Stimulated activated CD4-positive, alpha-beta T cell treated with anti-CD3 and anti-CD28 coated beads, Interleukin-1b, Interleukin-23, amount 100 ng/mL, for 24 hours (primary cell): Measurements from ENCODE around the gene ARHGEF38.

Source experiments
- DNase-seq, 4 experiments: peaks; one replicate each; pipeline ENCODE4 v3.0.0-alpha.2; 2020; ENCODE audit warnings: low read depth in 4 of 4, low spot score in 1 of 4

Gene ARHGEF38

GRCh38 chr4:105551965-105552746, at the start of gene ARHGEF38:
TSS of gene ARHGEF38 (plus strand) at chr4:105552620. CDS start at chr4:105552766, 146 bp downstream.
- DNase-seq = no peak

- DNase-seq = no peak
These were observed 48.9 kb upstream of the ARHGEF38 start for GRCh38 chr4:105503484-105503883.

DNA sequence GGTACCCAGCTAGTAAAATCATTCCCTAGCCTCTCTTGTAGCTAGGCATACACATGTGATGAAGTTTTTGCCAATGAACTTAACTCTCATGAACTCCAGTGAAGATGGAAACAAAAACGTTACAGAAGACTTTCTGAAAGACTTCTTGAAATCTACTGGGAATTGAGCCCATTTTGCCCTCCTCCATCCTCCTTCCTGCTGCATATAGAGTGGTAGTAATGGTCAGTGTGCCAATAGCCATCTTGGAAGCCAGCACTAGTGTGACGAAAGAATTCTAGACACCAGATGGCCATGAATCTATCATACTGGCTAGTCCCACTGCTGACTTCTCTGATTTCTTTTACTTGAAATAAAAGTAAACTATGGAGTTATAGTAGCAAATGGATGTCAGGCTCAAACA, 47.7 kb upstream of the ARHGEF38 start:
- no peak for DNase-seq

DNA sequence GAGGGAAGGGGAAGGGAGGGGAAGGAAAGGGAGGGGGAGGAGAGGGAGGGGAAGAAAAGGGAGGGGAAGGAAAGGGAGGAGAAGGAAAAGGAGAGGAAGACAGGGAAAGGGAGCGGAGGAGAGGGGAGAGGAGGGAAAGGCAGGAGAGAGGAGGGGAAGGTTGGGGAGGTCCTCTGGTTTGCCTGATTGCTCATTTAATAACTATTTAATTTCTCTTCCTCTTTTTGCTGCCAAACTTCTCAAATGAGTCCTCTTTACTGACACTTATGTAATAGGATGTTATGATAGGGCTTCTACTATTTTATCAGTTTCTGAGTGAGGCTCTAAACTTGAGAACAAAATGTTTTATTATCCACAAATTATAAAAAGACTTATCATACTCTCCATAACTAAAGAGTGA, 43.1 kb upstream of the ARHGEF38 start:
- no peak for DNase-seq

GRCh38 chr4:105509714-105510113, 42.7 kb upstream of the ARHGEF38 start:
- DNase-seq = no peak

DNA sequence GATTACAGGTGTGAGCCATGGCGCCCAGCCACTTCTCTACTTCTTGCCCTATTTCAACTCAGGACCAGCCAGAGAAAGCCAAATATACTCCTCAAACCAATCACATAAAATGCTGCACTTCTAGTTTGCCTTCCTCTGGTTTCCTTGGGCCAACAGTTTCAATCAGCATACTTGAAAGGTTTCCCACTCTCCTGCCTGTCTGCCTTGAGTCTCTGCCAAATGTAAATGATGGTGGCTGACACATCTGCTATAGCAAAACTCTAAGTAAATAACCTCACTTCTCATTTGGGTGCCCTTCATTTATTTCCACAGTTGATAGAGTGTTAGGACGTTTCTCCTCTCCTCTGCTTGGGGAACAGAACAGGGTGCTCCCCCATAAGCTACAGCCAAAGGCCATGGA, 42.2 kb upstream of the ARHGEF38 start:
- no peak for DNase-seq

DNA sequence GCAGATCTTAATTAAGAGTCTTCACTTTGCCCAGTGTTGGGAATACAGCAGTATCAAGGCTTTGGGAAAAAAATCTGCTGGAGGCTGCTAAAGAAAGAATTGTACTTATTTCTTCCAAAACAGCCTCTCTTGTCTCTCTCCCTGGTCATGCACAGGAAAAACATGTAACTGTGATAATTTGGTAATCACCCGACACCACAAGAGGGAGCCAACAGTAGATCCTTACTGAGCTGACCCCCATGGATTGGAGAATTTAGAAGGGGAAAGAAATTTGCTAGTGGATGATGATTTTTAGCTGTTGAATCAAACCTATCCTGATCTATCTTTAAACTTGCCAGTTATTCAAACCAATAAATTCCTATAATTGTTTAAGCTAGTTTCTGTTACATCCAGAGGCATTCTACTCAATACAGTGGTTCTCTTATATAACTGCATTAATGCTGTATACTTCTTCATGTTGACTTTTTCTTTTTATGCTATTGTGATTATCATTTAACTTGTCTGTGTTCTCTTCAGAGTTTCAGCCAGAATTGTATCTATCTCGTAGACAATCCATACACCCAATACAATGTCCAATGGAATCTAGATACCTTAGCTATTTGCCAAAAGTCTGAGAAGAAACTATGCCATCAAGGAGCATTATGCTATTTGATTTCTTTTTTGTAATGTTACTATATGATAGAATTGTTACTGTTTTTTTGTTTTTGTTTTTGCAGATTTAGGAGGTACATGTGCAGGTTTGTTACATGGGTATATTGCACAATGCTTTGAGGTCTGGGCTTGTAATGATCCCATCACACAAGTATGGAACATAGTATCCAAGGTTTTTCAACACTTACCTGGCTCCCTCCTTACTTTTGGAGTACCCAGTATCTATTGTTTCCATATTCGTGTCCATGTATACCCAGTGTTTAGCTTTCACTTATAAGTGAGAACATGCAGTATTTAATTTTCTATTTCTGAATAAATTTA, 31.3 kb upstream of the ARHGEF38 start:
- DNase-seq = peak in 1 of 4 experiments; percentile 6

DNA sequence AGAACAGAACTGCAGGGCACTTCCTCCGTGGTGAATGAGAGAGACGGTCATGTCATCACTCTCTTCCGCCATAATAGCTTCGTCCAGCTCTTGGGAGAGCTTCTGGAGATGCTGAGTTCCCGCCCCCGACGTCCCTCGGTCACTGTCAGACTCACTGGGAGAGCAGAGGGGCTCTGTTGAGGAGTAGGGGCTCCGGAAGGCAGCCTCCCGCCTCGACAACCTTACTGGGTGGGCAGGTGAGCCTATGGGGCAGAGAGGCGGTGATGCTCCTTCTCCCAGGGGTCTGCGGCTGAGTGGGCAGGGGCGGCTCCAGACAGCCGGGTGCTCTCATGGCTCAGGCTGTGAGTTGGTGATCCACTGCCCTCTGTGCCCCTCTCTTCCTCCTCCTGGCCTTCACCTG, 25.8 kb upstream of the ARHGEF38 start:
- no peak for DNase-seq

GRCh38 chr4:105527081-105527480, 25.3 kb upstream of the ARHGEF38 start:
- DNase-seq = no peak

DNA sequence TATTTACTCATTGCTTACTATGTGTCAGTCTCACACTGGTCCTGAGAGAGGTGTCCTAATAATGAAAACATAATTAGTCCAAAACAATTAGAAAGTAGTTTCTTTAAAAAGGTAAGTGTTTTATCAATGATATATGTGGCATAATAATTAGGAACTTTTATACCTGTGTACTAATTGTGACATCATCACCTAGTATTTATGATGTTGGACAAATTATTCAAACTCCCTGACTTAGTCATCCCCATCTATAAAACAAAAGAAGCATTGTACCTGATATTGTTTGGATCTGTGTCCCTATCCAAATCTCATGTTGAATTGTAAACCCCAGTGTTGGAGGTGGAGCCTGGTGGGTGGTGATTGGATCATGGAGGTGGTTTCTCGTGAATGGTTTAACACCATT, 15.8 kb upstream of the ARHGEF38 start:
- DNase-seq = no peak

GRCh38 chr4:105541420-105541819, 11.0 kb upstream of the ARHGEF38 start:
- no peak for DNase-seq

- no peak for DNase-seq
These were observed 10.4 kb upstream of the ARHGEF38 start for GRCh38 chr4:105542039-105542438.

DNA sequence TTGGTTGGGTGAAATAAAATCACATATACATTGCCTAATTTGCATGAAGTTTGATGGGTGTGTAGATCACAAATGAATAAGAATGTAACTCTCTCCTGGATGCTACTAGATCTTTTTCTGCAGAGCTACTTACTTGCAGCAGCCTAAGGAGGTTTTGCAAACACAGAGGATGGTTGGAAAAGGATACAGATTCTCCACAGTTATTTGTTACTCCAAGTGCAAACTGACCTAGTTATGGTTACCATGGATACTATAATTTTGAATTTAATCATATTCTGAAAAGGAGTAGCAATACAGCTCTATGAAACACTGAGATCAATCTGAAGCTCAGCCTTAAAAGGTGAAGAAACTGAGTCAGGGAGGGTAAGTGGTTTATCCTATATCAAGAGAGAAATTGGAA, 9.1 kb upstream of the ARHGEF38 start:
- DNase-seq = no peak

DNA sequence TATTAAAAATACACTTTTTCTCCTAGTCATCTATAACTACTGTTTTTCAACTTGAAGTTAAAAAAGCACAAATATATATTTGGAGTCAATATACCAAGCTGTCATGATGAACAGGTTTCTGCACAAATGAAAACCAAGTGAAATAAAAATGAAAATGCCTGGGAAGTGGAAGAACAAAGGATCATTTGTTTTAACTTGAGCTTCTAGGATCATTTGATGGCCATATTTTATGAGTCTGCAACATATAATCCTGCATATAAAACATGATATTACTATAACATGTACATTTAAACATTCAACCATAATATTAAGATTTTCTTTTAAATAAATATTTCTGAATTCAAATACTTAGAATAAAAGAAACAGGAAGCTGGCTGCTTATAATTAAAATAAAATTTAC, 8.5 kb upstream of the ARHGEF38 start:
- no peak for DNase-seq

DNA sequence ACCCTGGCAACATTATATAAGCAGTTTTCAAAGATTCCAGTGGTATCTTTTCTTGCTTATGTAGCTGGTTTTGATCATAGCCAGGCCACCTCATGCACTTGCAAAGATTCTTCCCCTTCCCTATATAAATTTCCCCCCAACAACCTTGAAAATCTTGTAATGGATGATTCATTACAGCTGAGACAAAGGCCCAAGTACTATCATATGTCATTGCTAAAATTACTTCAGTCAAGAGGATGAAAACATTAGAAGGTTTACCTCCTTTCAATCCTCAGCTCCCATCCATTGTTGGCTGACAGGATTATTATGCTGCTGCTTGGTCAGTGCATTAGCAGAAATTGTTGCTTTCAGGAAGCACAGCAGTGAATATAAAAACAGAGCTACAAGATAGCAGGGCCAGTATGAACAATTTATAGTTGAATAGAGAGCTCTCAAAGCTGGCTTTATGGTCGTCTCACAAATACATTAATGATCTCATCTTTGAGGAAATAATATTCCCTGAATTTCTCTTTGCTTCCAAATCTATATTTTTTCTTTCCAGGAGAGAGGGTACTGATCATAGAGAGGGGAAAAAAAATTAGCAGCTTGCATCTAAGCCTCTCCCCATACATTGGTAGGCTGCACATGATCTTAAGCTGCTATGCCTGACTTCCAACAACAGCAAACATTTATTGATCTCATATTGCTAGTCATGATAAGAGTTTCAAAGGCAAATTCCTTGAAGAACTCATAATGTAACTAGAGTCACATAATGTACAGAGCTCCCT, 7.7 kb upstream of the ARHGEF38 start:
- no peak for DNase-seq

DNA sequence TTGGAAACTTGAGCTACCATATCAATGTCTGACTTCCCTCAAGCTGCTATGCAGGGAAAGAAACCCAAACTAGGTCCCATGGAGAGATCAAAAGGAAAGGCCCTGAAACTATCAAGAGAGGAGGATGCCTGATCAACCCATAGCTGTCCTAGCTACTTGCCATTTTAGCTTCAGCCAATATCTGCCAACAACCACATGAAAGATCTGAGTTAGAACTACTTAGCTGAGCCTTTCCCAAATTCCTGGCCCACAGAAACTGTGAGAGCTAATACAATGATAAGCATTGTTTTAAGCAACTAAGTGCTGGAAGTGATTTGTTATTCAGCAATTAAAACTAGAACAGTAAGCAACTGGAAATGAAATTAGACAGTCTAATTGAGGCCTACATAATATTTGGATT, 6.3 kb upstream of the ARHGEF38 start:
- no peak for DNase-seq

GRCh38 chr4:105547769-105548168, 4.7 kb upstream of the ARHGEF38 start:
- DNase-seq = no peak

- no peak for DNase-seq
These were observed 3.9 kb upstream of the ARHGEF38 start for GRCh38 chr4:105548483-105548882.

GRCh38 chr4:105550641-105551040, 1.8 kb upstream of the ARHGEF38 start:
- no peak for DNase-seq

DNA sequence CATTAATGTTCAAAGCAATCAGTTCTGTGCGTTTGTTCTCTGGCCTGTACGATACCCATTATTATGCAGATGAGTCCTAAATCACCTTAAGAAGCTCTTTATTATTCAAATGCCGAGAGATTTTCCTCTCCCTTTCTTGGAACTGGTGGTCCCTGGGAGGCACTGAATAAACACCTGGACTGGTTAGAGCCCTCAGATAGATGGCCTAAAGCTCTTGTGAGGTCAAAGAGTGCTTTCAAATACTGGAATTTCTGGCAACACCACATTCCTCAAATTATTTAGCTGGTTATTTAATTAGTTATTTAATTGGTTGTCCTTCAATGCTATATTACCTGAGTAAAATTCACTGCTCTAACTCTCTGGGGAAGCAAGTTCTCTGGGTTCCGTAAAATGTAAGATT, 3.0 kb downstream of the ARHGEF38 start:
- no peak for DNase-seq

GRCh38 chr4:105556206-105556605, 3.8 kb downstream of the ARHGEF38 start:
- no peak for DNase-seq
